Epithelial cell of proximal tubule (primary cell): ENCODE results near the gene ADAM12. TPM values are rescaled to one million over a fixed set of nuclear protein-coding genes. Genes with fewer than 3 reads are reported as not detected.
A peak's percentile ranks its signal among the peaks of the same experiment; 100 is the strongest.

ENCODE experiments used
- DNase-seq: peaks from one replicate; pipeline ENCODE4 v3.0.0-alpha.2; 2011; ENCODE audit warnings: low read depth
- H3K4me3 ChIP-seq: 2 replicates; pipeline ENCODE4 v1.5.1; 2011; ENCODE audit warnings: low read depth, mild to moderate bottlenecking, low read length
- total RNA-seq: library from RNA; depleted of rRNA; stranded (reverse); fragments of >200 nt; gene quantifications from 2 replicates; pipeline ENCODE4 v1.2.3, GENCODE V29; 2015
- TF ChIP-seq, protein P1 (sequence below): conservative IDR thresholded peaks from 2 replicates; pipeline ENCODE4 v1.5.1; 2012; ENCODE audit warnings: low read depth, mild to moderate bottlenecking, low read length

Gene ADAM12
- total RNA-seq, 1 donor from 2014 or later = 3.2 TPM

DNA sequence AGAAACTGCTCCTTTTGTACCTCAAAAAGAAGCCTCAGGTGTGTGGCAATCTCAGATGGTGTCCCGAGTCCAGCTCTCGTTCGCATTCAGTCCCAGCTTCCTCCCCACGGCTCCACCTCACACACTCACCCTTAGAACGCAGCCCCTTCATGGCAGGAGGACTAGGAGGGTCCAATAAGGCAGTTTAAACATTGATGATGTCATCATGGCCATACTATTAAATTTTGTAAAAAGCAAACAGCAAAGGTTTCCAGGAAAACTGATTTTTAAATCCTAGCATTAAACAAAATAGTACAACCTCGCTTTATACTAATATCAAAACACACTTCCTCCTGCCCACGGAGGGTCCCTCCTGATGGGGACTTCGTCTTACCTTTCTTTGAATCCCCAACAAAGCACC, 133.0 kb downstream of the ADAM12 start:
- TF ChIP-seq, protein P1, sequence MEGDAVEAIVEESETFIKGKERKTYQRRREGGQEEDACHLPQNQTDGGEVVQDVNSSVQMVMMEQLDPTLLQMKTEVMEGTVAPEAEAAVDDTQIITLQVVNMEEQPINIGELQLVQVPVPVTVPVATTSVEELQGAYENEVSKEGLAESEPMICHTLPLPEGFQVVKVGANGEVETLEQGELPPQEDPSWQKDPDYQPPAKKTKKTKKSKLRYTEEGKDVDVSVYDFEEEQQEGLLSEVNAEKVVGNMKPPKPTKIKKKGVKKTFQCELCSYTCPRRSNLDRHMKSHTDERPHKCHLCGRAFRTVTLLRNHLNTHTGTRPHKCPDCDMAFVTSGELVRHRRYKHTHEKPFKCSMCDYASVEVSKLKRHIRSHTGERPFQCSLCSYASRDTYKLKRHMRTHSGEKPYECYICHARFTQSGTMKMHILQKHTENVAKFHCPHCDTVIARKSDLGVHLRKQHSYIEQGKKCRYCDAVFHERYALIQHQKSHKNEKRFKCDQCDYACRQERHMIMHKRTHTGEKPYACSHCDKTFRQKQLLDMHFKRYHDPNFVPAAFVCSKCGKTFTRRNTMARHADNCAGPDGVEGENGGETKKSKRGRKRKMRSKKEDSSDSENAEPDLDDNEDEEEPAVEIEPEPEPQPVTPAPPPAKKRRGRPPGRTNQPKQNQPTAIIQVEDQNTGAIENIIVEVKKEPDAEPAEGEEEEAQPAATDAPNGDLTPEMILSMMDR = no peak

DNA sequence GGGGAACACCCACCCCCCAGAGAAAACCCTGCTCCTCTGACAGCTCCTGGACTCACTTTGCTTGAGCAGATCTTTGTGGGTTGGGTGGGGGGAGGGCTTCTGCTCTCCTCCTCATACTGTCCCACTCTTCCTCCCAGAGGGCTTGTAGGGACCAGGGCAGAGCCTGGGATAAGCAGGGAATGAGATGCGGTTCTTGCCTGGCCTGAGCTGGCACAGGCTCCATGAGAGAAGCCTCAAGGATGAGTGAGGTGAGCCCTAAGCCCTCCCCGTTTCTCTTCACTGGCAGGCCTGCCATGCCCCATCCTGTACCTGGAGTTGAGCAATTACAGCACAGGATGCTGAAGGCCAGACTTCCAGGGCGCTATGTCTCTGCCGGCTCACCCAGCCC, 134.7 kb downstream of the ADAM12 start:
- H3K4me3 ChIP-seq = no peak overlapping the region
- TF ChIP-seq, protein P1 = no peak
- DNase-seq = no peak

More for the DNA sequence above, 133.0 kb downstream of the ADAM12 start:
- no peak for DNase-seq
- no peak overlapping the region for H3K4me3 ChIP-seq

DNA sequence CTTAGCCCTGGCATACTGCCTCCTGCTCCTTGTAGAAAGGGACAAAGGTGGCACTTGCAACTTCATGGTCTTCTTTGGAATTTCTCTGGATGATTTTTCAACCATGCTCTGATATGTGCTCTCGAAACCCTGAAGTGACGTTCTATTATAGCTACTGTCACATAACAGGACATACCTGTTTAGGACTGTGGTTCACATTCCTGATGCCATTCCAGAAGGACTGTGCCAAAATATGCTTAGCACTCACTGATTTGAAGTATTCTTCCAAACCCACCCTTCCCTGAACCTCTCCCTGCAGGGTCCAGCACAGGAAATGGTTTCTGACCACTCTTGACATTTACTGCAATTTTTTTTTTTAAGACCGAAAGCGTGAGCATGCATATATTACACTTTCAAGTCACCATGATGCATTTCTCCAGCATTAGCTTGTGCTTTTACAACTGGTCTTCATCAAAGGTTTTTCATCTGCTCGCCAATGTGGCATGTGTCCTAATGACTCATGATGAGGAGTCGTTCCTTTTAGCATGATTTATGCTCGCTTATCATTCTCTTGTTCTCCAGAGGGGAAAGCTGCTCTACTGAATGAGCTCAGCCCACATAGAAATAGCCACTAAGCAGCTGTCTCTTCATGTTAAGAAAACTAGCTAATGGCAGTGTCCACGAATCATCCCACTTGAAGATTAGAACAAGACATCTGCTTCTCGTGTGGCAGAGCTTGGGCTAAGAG, 135.2 kb downstream of the ADAM12 start:
- TF ChIP-seq, protein P1 = no peak

DNA sequence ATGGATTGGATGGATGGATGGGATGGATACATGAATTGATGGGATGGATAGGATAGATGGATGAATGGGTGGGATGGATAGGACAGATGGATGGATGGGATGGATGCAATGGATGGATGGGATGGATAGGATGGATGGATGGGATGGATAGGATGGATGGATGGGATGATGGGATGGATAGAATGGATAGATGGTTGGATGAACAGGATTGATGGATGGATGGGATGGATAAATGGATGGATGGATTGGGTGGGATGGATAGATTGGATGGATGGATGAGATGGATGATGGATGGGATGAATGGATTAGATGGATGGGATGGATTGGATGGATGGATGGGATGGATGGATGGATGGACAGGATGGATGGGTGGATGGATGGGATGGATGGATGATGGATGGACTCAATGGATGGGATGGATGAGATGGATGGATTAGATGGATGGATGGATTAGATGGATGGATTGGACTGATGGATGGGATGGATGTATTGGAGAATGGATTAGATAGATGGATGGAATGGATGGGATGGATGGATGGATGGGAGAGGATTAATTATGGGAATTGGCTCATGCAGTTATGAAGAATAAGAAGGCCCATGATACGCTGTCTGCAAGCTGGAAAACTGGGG, 136.4 kb downstream of the ADAM12 start:
- no peak for DNase-seq
- no peak overlapping the region for H3K4me3 ChIP-seq
- TF ChIP-seq, protein P1 = no peak

More for the DNA sequence above, 135.2 kb downstream of the ADAM12 start:
- no peak overlapping the region for H3K4me3 ChIP-seq
- DNase-seq = peak; percentile 50

DNA sequence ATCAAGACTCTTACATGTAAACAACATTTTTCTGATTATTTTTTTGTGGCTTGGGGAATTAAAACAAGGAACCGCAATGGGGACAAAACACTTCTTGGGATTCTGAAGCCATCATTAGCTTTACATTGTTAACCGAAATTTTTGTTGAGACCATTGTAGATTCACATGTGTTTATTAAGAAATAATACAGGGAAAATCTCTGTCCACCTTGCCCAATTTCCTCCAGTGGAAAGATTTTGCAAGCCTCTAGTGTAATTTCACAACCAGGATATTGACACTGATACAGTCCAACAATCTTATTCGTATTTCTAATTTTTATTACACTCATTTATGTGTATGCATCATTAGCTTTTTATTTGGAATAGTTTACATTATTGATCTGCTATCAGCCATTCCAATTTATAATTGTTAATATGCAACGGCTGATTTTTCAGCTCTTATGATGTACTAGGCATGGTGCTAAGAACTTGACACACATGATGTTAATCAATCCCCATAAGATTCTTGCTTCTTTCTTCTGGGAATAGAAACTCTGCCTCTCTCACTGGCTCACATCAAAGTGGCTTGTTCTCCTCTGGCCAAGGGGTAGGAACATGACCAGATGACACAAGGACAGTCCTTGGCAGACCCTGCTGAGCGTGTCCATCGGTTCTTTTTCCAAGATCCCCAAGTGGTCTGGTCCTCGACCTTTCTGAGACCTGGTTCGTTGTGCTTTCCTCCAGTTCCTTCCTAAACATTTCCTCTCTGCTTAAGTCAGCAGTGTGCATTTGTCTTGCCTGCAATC, 137.6 kb downstream of the ADAM12 start:
- no peak overlapping the region for H3K4me3 ChIP-seq
- no peak for DNase-seq
- TF ChIP-seq, protein P1 = no peak

DNA sequence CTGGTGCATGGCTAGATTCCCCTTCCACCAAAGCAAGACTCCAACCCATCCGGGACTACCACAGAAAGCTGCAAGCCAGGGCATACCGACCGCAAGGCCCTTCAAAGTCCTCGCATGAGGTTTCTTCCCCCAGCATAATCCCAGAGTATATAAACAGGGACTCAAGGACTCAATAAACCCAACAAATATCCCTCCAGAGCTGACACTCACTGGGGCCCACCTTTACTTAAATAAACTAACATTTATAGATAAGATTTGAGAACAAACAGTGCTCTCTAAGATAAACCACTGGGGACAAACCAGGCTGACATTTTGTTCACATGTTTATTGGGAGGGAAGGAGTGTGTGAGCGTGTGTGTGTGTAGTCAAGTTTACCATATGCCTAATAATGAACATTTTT, 138.2 kb downstream of the ADAM12 start:
- TF ChIP-seq, protein P1 = no peak
- no peak overlapping the region for H3K4me3 ChIP-seq
- DNase-seq = no peak
